HEK293T (cell line): ENCODE results near the gene CLSTN3.

Experiments
- CTCF ChIA-PET: fragments of 350-600 bp; formaldehyde crosslinking; extraction: SDS; loops from one replicate; lab custom pipeline; 2021; ENCODE audit warnings: antibody characterized with exemption, inconsistent platforms; lab: Yijun Ruan, JAX
- POLR2A ChIA-PET: fragments of 350-600 bp; formaldehyde crosslinking; extraction: SDS; loops from one replicate; lab custom pipeline; 2020; ENCODE audit warnings: antibody characterized with exemption, inconsistent platforms; lab: Yijun Ruan, JAX
- DNase-seq: peaks from one replicate; pipeline ENCODE4 v3.0.0; 2012; ENCODE audit warnings: mixed read lengths; ENCODE audit errors: extremely low spot score
- ARNT ChIP-seq: fragments of 450-650 bp; IDR thresholded peaks from 2 replicates; pipeline ENCODE4 v1.6.1; 2017; ENCODE audit warnings: mild to moderate bottlenecking
- BHLHE40 ChIP-seq: fragments of 450-650 bp; IDR thresholded peaks from 2 replicates; pipeline ENCODE4 v1.6.1; 2016; ENCODE audit warnings: mild to moderate bottlenecking, moderate library complexity, borderline replicate concordance
- CTBP1 ChIP-seq: fragments of 450-650 bp; IDR thresholded peaks from 2 replicates; pipeline ENCODE4 v1.6.1; 2016; ENCODE audit warnings: borderline replicate concordance
- ELF4 ChIP-seq: fragments of 450-650 bp; IDR thresholded peaks from 2 replicates; pipeline ENCODE4 v1.6.1; 2017; ENCODE audit warnings: antibody characterized with exemption
- FOXA1 ChIP-seq: fragments of 450-650 bp; IDR thresholded peaks from 2 replicates; pipeline ENCODE4 v1.6.1; 2016; ENCODE audit warnings: mild to moderate bottlenecking
- FOXK2 ChIP-seq: fragments of 450-650 bp; IDR thresholded peaks from 2 replicates; pipeline ENCODE4 v1.6.1; 2016; ENCODE audit warnings: mild to moderate bottlenecking
- FOXM1 ChIP-seq: fragments of 450-650 bp; IDR thresholded peaks from 2 replicates; pipeline ENCODE4 v1.6.1; 2017; ENCODE audit warnings: mild to moderate bottlenecking, borderline replicate concordance
- HDGF ChIP-seq: fragments of 450-650 bp; IDR thresholded peaks from 2 replicates; pipeline ENCODE4 v1.6.1; 2017; ENCODE audit warnings: antibody characterized with exemption, borderline replicate concordance
- L3MBTL2 ChIP-seq: fragments of 450-650 bp; conservative IDR thresholded peaks from 2 replicates; pipeline ENCODE4 v1.6.1; 2016; ENCODE audit warnings: mild to moderate bottlenecking
- LEF1 ChIP-seq: fragments of 450-650 bp; IDR thresholded peaks from 2 replicates; pipeline ENCODE4 v1.6.1; 2017; ENCODE audit warnings: mild to moderate bottlenecking, borderline replicate concordance
- NFRKB ChIP-seq: fragments of 450-650 bp; IDR thresholded peaks from 2 replicates; pipeline ENCODE4 v1.6.1; 2016; ENCODE audit warnings: mild to moderate bottlenecking, moderate library complexity
- PKNOX1 ChIP-seq: fragments of 450-650 bp; IDR thresholded peaks from 2 replicates; pipeline ENCODE4 v1.6.1; 2016
- SP1 ChIP-seq: fragments of 450-650 bp; IDR thresholded peaks from 2 replicates; pipeline ENCODE4 v1.6.1; 2017
- SUZ12 ChIP-seq: fragments of 450-650 bp; IDR thresholded peaks from 2 replicates; pipeline ENCODE4 v1.6.1; 2016; ENCODE audit warnings: mild to moderate bottlenecking
- TARDBP ChIP-seq: fragments of 450-650 bp; IDR thresholded peaks from 2 replicates; pipeline ENCODE4 v1.6.1; 2016
- ZNF384 ChIP-seq: fragments of 450-650 bp; IDR thresholded peaks from 2 replicates; pipeline ENCODE4 v1.6.1; 2016

Gene CLSTN3

GRCh38 chr12:7090222-7090998 is 39.8 kb upstream of the CLSTN3 start:
- TF ChIP-seq BHLHE40 (no peak), ARNT (no peak), PKNOX1 (no peak), ZNF384 (no peak), ELF4 (no peak), TARDBP (no peak), FOXK2 (no peak), HDGF (no peak), CTBP1 (no peak), NFRKB (no peak), SUZ12 (no peak), LEF1 (no peak), L3MBTL2 (no peak), FOXM1 (no peak), SP1 (no peak)
- POLR2A ChIA-PET: interaction anchor here (1.2 to 1.9 kb wide), 2 partner anchors 11 to 146 kb away, joined by 4 to 5 read pairs; partner anchors contain the start of genes C12orf57 and RNU7-1
- no peak for DNase-seq
- CTCF ChIA-PET: interaction anchor here (1.9 kb wide), 1 partner anchor 146 kb away, joined by 4 read pairs; the partner anchor contains the start of gene C12orf57

GRCh38 chr12:7091171-7091570 is 39.0 kb upstream of the CLSTN3 start:
- CTCF ChIA-PET: interaction anchor here (0.8 to 1.9 kb wide), 3 partner anchors 11 to 147 kb away, joined by 3 to 5 read pairs (median 4); partner anchors contain the start of gene C12orf57
- no peak for TF ChIP-seq SP1
- TF ChIP-seq ELF4: no peak
- TF ChIP-seq HDGF: no peak
- TF ChIP-seq LEF1: no peak
- TF ChIP-seq ZNF384: no peak
- TF ChIP-seq ARNT: no peak
- no peak for TF ChIP-seq CTBP1
- no peak for TF ChIP-seq FOXK2
- no peak for TF ChIP-seq BHLHE40
- TF ChIP-seq FOXM1: no peak
- TF ChIP-seq PKNOX1: no peak
- no peak for TF ChIP-seq L3MBTL2
- TF ChIP-seq SUZ12: no peak
- TF ChIP-seq TARDBP: no peak
- TF ChIP-seq NFRKB: no peak
- DNase-seq: no peak
- POLR2A ChIA-PET: interaction anchor here (1.9 kb wide), 1 partner anchor 147 kb away, joined by 5 read pairs; the partner anchor contains the start of genes C12orf57 and RNU7-1

GRCh38 chr12:7091660-7092228 is 38.4 kb upstream of the CLSTN3 start:
- CTCF ChIA-PET: interaction anchor here (0.8 to 1.3 kb wide), 3 partner anchors 12 to 147 kb away, joined by 3 to 5 read pairs (median 3); no protein-coding TSS in a partner anchor

DNA sequence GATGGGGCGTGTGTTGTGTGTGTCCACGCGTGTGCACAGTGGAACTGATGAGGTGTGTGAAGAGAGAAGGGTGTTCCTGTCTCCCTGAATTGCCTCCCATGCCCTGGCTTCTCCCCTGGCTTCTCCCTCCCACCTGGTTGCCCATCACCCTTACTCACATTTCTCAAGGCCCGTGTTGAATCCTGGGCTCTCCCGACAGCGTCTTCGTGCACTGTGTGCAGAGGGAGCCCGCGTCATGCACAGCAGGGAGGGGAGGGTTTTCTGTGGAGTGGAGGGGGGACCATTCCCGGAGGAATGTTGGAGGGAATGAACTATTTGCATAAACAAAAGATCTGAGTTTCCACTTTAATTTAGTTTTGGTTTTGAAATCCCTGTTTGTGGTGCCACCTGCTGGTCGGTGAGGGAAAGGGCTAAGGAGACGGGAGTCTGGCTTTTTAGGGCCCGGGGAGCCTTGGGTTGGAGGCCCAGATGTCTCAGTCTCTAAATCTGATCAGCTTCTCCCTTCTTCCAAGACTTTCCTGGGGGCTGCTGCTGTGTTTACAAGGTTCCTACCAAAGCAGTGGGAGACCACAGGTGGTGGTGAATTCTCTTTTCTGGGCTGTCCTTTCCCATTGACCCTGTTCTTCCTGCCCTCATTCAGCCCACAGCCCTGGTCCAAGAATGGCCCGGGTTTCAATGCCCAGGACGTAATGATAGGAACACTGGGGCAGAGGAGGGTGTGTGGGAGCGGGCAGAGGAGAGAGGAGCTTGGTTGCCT is 37.8 kb upstream of the CLSTN3 start, which contains the start of gene C1R:
Gene C1R (minus strand): TSS at position 217 of the 757 bp plus-strand sequence. CDS start 57 bp downstream, at position 160.
- TF ChIP-seq ZNF384 (no peak), SP1 (no peak), SUZ12 (no peak), ARNT (no peak), HDGF (no peak), FOXA1 (no peak), CTBP1 (no peak), FOXM1 (no peak), ELF4 (no peak), LEF1 (no peak), BHLHE40 (no peak), PKNOX1 (no peak), L3MBTL2 (no peak; the same call in 1 of the 2 replicates), FOXK2 (no peak), TARDBP (no peak), NFRKB (no peak)
- ChIA-PET POLR2A (no interaction called here), CTCF (interaction anchor here (1.3 kb wide), 1 partner anchor 148 kb away, joined by 3 read pairs; no protein-coding TSS in a partner anchor)
- DNase-seq: peak; percentile 71

More at GRCh38 chr12:7091660-7092228, 38.4 kb upstream of the CLSTN3 start:
- no peak for DNase-seq
- TF ChIP-seq SUZ12: no peak
- TF ChIP-seq TARDBP: no peak
- POLR2A ChIA-PET: interaction anchor here (1.9 kb wide), 1 partner anchor 148 kb away, joined by 5 read pairs; the partner anchor contains the start of genes C12orf57 and RNU7-1

GRCh38 chr12:7092986-7093460 is 37.1 kb upstream of the CLSTN3 start:
- POLR2A ChIA-PET: no interaction called here
- TF ChIP-seq PKNOX1 (no peak), LEF1 (no peak), SP1 (no peak)
- CTCF ChIA-PET: interaction anchor here (0.6 to 1.3 kb wide), 2 partner anchors 11 to 148 kb away, joined by 3 to 5 read pairs; no protein-coding TSS in a partner anchor
- DNase-seq: no peak
